Ovary (tissue), 9 donors: Measurements from ENCODE around the gene BCL2L13. TPM values are rescaled to one million over a fixed set of nuclear protein-coding genes. Genes with fewer than 3 reads are reported as not detected.
"Not testable (repeated sequence)": the region's sequence is repeated elsewhere in the genome, so short reads cannot be mapped to it uniquely, and the experiment has no call there.

Experiments
- DNase-seq, 5 donors: peaks; one replicate each; pipeline ENCODE4 v3.0.0-alpha.2; 2019 to 2020
- H3K27ac ChIP-seq, 2 donors: fragments of 200-600 bp; one replicate each; pipeline versions ENCODE4 v1.5.1 to v1.8.0; 2019 to 2022
- H3K27me3 ChIP-seq: fragments of 200-600 bp; one replicate; pipeline ENCODE4 v1.8.0; 2022
- H3K36me3 ChIP-seq: fragments of 200-600 bp; sonication (generic); one replicate; pipeline ENCODE4 v1.5.1; 2019
- H3K4me1 ChIP-seq: one replicate; pipeline ENCODE4 v1.8.1; 2013; ENCODE audit warnings: mild to moderate bottlenecking, moderate library complexity; ENCODE audit not compliant: insufficient read depth
- H3K4me3 ChIP-seq: fragments of 200-600 bp; sonication (generic); one replicate; pipeline ENCODE4 v1.5.1; 2017
- H3K9me3 ChIP-seq, 2 donors: fragments of 200-600 bp in 1 of 2; sonication (generic) in 1 of 2; one replicate each; pipeline versions ENCODE4 v1.5.1 to v1.8.1; 2013 to 2019; ENCODE audit warnings: mild to moderate bottlenecking in 1 of 2, moderate library complexity in 1 of 2
- EP300 ChIP-seq: sonication (generic); formaldehyde crosslinking; IDR thresholded peaks from one replicate; pipeline ENCODE4 v1.6.1; 2017; ENCODE audit warnings: antibody characterized with exemption
- POLR2A ChIP-seq: fragments of 450-650 bp; IDR thresholded peaks from one replicate; pipeline ENCODE4 v1.6.1; 2017; ENCODE audit warnings: antibody characterized with exemption, mild to moderate bottlenecking, moderate library complexity
- WGBS, 3 donors: extraction: QIAGEN DNeasy Blood & Tissue Kit in 1 of 3; methylation state at CpG; one replicate each; pipeline versions ENCODE4 v1.1.5 to v1.1.7; 2013 to 2017; 5-methylcytosine and 5-hydroxymethylcytosine counted together
- intact Hi-C, 4 donors: fragments of 100-400 bp; cut with DNase I; formaldehyde crosslinking; loops; one replicate each; pipeline versions ENCODE4 v1.11.0 to v1.15.1; 2022 to 2023
- polyA plus RNA-seq, 2 donors: library from polyadenylated mRNA; stranded (reverse); fragments of 200-250 nt in 1 of 2; fragments of 350-450 nt in 1 of 2; fragmentation: Illumina TruSeq in 1 of 2; extraction: RNeasy Lipid Tissue Mini Kit (QIAGEN cat#74804) in 1 of 2; gene quantifications; one replicate each; pipeline ENCODE4 v1.2.3, GENCODE V29; 2013 to 2014
- total RNA-seq, 7 donors: library from RNA; depleted of rRNA in 2 of 7; stranded (reverse); fragments of >200 nt in 2 of 7; fragmentation: NEBNext Ultra II Directional in 3 of 7; extraction: Animal tissue kit (Norgen Biotek cat#: 25700) in 3 of 7; gene quantifications; one replicate each; pipeline versions ENCODE4 v1.1.0 to v1.2.4, GENCODE V29; 2016 to 2023
- TF ChIP-seq, protein P1 (sequence below), 3 donors: fragments of 450-650 bp in 2 of 3; fragments of 200-600 bp in 1 of 3; IDR thresholded peaks; one replicate each; pipeline versions ENCODE4 v1.5.1 to v1.8.0; 2016 to 2022; ENCODE audit warnings: antibody characterized with exemption in 3 of 3, mild to moderate bottlenecking in 1 of 3
- donor health status: DM: no; HTN: no; CAD: no; lungs with moderate emphysema.
- donor health status: DM: no; HTN: no; CAD: no.
- donor health status: Bipolar disorder and iron deficiency.
- donor health status: DM: yes; HTN: yes; CAD: no.
- donor health status: DM: no; HTN: no; CAD: no.
- donor health status: DM: yes; HTN: yes; CAD: no.

BCL2L13 gene
- total and polyA plus RNA-seq, 9 donors: 19.9 to 39.5 (median 33.8) TPM

DNA sequence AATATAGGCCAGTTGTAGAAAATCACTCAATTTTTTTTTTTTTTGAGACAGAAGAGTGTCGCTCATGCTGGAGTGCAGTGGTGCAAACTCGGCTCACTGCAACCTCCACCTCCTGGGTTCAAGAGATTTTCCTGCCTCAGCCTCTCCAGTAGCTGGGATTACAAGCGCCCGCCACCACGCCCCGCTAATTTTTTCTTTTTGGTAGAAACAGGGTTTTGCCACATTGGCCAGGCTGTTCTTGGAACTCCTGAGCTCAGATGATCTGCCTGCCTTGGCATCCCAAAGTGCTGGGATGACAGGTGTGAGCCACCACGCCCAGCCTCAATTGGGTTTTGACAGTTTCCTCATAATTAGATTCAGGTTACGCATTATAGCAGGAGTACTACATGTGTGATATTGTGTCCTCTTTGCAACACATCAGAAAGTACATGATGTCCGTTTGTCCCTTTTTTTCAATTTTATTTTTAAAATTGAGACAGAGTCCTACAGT is 7.4 kb upstream of the BCL2L13 start:
- no peak overlapping the region for H3K4me3 ChIP-seq
- no peaks in the 10 kb centered on the region for H3K36me3 ChIP-seq
- no peak for DNase-seq
- H3K4me1 ChIP-seq: peaks cover 12% of the 10 kb centered on the region
- TF ChIP-seq POLR2A: no peak
- TF ChIP-seq, protein P1, sequence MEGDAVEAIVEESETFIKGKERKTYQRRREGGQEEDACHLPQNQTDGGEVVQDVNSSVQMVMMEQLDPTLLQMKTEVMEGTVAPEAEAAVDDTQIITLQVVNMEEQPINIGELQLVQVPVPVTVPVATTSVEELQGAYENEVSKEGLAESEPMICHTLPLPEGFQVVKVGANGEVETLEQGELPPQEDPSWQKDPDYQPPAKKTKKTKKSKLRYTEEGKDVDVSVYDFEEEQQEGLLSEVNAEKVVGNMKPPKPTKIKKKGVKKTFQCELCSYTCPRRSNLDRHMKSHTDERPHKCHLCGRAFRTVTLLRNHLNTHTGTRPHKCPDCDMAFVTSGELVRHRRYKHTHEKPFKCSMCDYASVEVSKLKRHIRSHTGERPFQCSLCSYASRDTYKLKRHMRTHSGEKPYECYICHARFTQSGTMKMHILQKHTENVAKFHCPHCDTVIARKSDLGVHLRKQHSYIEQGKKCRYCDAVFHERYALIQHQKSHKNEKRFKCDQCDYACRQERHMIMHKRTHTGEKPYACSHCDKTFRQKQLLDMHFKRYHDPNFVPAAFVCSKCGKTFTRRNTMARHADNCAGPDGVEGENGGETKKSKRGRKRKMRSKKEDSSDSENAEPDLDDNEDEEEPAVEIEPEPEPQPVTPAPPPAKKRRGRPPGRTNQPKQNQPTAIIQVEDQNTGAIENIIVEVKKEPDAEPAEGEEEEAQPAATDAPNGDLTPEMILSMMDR (IDR thresholded peaks at IDR 0.05): no peak
- TF ChIP-seq EP300: no peak
- H3K27me3 ChIP-seq: no peaks in the 10 kb centered on the region
- WGBS, 3 donors: 94 to 97% (median 94%) methylated on average over 9 of the region's 9 CpGs
- intact Hi-C loops: loop anchor here in 1 of 4 donors (10.0 kb wide), 1 partner anchor 56 kb away; no protein-coding TSS in a partner anchor
- H3K9me3 ChIP-seq: no peaks in the 10 kb centered on the region
- H3K27ac ChIP-seq: no peak overlapping the region

DNA sequence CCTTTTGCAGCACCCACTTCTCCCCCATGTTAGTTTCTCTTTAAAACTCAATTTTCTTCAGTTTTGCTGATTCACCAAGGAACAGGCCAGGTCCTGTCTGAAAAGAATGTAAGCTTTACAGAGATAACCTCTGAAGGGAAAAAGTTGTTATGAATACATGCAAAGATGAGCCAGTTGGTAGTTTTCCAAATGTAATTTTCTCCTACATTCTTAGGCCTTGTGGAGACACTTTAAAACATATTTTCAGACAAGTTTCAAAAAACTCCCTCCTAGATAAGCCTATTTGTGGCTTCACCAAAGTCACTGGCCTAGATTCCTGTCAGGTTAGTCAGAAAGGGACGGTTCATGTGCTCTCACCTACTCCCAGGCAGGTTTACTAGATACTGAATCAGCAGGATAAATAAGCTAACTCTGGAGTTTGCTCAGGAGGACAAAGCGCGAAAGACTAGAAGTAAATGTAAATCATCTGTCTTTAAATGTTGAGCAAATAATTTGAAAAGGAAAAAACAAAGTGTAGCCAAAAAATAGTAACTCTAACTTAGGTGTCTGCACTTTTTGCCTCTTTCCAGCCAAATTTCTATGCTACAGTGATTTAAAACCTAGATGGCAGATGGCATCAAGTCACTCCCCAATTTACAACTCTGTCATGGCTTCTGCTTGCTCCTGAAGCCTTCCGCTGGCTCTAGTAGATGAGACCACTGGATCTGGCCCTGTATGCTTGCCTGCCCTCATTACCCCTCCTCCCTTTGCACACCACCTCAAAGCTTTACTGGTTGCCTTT is 5.2 kb upstream of the BCL2L13 start:
- Histone ChIP-seq H3K27ac (peak overlapping the region in 1 of 2 donors; percentile 62), H3K27me3 (no peaks in the 10 kb centered on the region), H3K4me1 (peaks cover 4% of the 10 kb centered on the region), H3K36me3 (no peaks in the 10 kb centered on the region), H3K9me3 (no peaks in the 10 kb centered on the region), H3K4me3 (no peak overlapping the region)
- no peak for TF ChIP-seq EP300
- TF ChIP-seq, protein P1 (IDR thresholded peaks at IDR 0.05): no peak
- no peak for DNase-seq
- 20 to 23% (median 20%) methylated on average over 4 of the region's 4 CpGs for WGBS, 3 donors
- intact Hi-C loops: loop anchor here in 1 of 4 donors (10.0 kb wide), 1 partner anchor 59 kb away; no protein-coding TSS in a partner anchor

DNA sequence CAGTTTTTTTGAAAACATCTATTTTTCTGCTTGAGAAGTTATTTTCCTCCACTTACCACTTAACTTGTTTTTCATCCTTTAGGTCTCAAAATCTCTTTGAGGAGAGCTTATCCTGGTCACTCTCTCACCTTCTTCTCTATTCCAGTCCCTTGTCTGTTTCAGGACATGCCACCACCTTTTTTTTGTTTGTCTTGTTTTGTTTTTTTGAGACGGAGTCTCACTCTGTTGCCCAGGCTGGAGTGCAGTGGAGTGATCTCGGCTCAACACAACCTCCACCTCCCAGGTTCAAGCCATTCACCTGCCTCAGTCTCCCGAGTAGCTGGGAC is 4.6 kb upstream of the BCL2L13 start:
- no peak for DNase-seq
- TF ChIP-seq POLR2A (no peak), EP300 (no peak)
- TF ChIP-seq, protein P1 (IDR thresholded peaks at IDR 0.05): no peak
- no peaks in the 10 kb centered on the region for H3K36me3 ChIP-seq
- 53 to 71% (median 67%) methylated on average over 3 of the region's 3 CpGs for WGBS, 3 donors
- peaks cover 4% of the 10 kb centered on the region for H3K4me1 ChIP-seq
- intact Hi-C loops: loop anchor here in 1 of 4 donors (10.0 kb wide), 1 partner anchor 59 kb away; no protein-coding TSS in a partner anchor
- H3K27me3 ChIP-seq: no peaks in the 10 kb centered on the region
- no peak overlapping the region for H3K4me3 ChIP-seq
- H3K27ac ChIP-seq: peak overlapping the region in 1 of 2 donors; percentile 62
- no peaks in the 10 kb centered on the region for H3K9me3 ChIP-seq

- WGBS, 3 donors: 93 to 96% (median 94%) methylated on average over 3 of the region's 3 CpGs
- intact Hi-C loops: loop anchor here in 1 of 4 donors (10.0 kb wide), 1 partner anchor 60 kb away; no protein-coding TSS in a partner anchor
Measured at GRCh38 chr22:17634696-17635095, 3.9 kb upstream of the BCL2L13 start.

DNA sequence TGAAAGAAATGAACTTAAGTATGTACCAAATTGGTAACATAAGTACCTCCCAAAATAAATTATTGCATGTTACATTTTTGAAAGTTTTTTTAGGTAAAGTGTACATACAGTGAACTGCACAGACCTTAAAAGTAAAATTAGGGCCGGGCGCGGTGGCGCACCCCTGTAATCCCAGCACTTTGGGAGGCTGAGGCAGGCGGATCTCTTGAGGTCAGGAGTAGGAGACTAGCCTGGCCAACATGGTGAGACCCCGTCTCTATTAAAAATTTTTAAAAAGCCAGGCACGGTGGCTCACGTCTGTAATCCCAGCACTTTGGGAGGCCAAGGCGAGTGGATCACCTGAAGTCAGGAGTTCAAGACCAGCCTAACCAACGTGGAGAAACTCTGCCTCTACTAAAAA is 1.7 kb upstream of the BCL2L13 start:
- not testable (repeated sequence) for H3K27me3 ChIP-seq, H3K36me3 ChIP-seq, H3K4me3 ChIP-seq, H3K27ac ChIP-seq, DNase-seq, H3K9me3 ChIP-seq, H3K4me1 ChIP-seq
- intact Hi-C loops: loop anchor here in 1 of 4 donors (10.0 kb wide), 1 partner anchor 62 kb away; no protein-coding TSS in a partner anchor
- WGBS, 3 donors: 84 to 94% (median 88%) methylated on average over 10 of the region's 10 CpGs

More at GRCh38 chr22:17634696-17635095, 3.9 kb upstream of the BCL2L13 start:
- no peak overlapping the region for H3K4me3 ChIP-seq
- TF ChIP-seq EP300 (no peak), POLR2A (no peak)
- TF ChIP-seq, protein P1 (IDR thresholded peaks at IDR 0.05): no peak
- no peaks in the 10 kb centered on the region for H3K9me3 ChIP-seq
- H3K36me3 ChIP-seq: no peaks in the 10 kb centered on the region
- no peak for DNase-seq
- H3K4me1 ChIP-seq: peaks cover 5% of the 10 kb centered on the region
- no peak overlapping the region for H3K27ac ChIP-seq
- H3K27me3 ChIP-seq: no peaks in the 10 kb centered on the region
